ENCODE measurements around the gene NSUN3.

NSUN3 gene

GRCh38 chr3:94173673-94174434 lies 111.0 kb downstream of the NSUN3 start:
- in situ Hi-C loops (cut with MboI; ENCODE audit: low sequenced_read_pairs, unreplicated experiment) = no loop called here
- no peak for TF ChIP-seq CTCF (IDR thresholded peaks at IDR 0.05; ENCODE audit: borderline replicate concordance, control extremely low read depth, extremely low read depth, insufficient read depth, missing control alignments)
- no peak for DNase-seq (ENCODE audit: low spot score)

- no peak for TF ChIP-seq CTCF (IDR thresholded peaks at IDR 0.05; ENCODE audit: borderline replicate concordance, control extremely low read depth, extremely low read depth, insufficient read depth, missing control alignments)
- in situ Hi-C loops (cut with MboI; ENCODE audit: low sequenced_read_pairs, unreplicated experiment) = no loop called here
- no peak for DNase-seq (ENCODE audit: low spot score)
Measured at GRCh38 chr3:94175677-94176076, 112.8 kb downstream of the NSUN3 start.

- no peak for TF ChIP-seq CTCF (IDR thresholded peaks at IDR 0.05; ENCODE audit: borderline replicate concordance, control extremely low read depth, extremely low read depth, insufficient read depth, missing control alignments)
- in situ Hi-C loops (cut with MboI; ENCODE audit: low sequenced_read_pairs, unreplicated experiment) = no loop called here
- no peak for DNase-seq (ENCODE audit: low spot score)
Measured at GRCh38 chr3:94176988-94177745, 114.3 kb downstream of the NSUN3 start.
